Smooth muscle cell (in vitro differentiated cells): ENCODE measurements around the gene AKNAD1. TPM values are rescaled to one million over a fixed set of nuclear protein-coding genes. Genes with fewer than 3 reads are reported as not detected.
"Not testable (repeated sequence)": the region's sequence is repeated elsewhere in the genome, so short reads cannot be mapped to it uniquely, and the experiment has no call there.

Experiments used
- DNase-seq: peaks from one replicate; lab custom pipeline; 2025; ENCODE audit not compliant: unreplicated experiment; lab: John Stamatoyannopoulos, UW
- H2AFZ ChIP-seq: fragments of 200-600 bp; sonication (generic); 2 replicates; pipeline ENCODE4 v1.6.0; 2016; ENCODE audit warnings: antibody characterized with exemption, low read depth, mild to moderate bottlenecking
- H3F3A ChIP-seq: fragments of 200-600 bp; sonication (generic); 2 replicates; pipeline ENCODE4 v1.6.0; 2017; ENCODE audit warnings: antibody characterized with exemption, low read depth
- H3K27ac ChIP-seq: fragments of 200-600 bp; sonication (generic); 2 replicates; pipeline ENCODE4 v1.5.1; 2016; ENCODE audit warnings: low read depth, mild to moderate bottlenecking
- H3K27me3 ChIP-seq: fragments of 200-600 bp; sonication (generic); 2 replicates; pipeline ENCODE4 v1.6.1; 2016; ENCODE audit warnings: low read depth, mild to moderate bottlenecking
- H3K36me3 ChIP-seq: fragments of 200-600 bp; sonication (generic); 2 replicates; pipeline ENCODE4 v1.5.1; 2016; ENCODE audit warnings: low read depth
- H3K4me1 ChIP-seq: fragments of 200-600 bp; sonication (generic); 2 replicates; pipeline ENCODE4 v1.5.1; 2016; ENCODE audit warnings: low read depth
- H3K4me2 ChIP-seq: fragments of 200-600 bp; sonication (generic); 2 replicates; pipeline ENCODE4 v1.6.0; 2016; ENCODE audit warnings: mild to moderate bottlenecking
- H3K4me3 ChIP-seq: fragments of 200-600 bp; sonication (generic); 2 replicates; pipeline ENCODE4 v1.5.1; 2016; ENCODE audit warnings: mild to moderate bottlenecking
- H3K79me2 ChIP-seq: fragments of 200-600 bp; sonication (generic); 2 replicates; pipeline ENCODE4 v1.6.0; 2016; ENCODE audit warnings: low read depth, mild to moderate bottlenecking
- H3K9ac ChIP-seq: fragments of 200-600 bp; sonication (generic); 2 replicates; pipeline ENCODE4 v1.6.0; 2016; ENCODE audit warnings: low read depth
- H3K9me3 ChIP-seq: fragments of 200-600 bp; sonication (generic); replicated peaks from 2 replicates; pipeline ENCODE4 v1.5.1; 2016; ENCODE audit warnings: low read depth
- H4K20me1 ChIP-seq: fragments of 200-600 bp; sonication (generic); 2 replicates; pipeline ENCODE4 v1.6.0; 2016; ENCODE audit warnings: low read depth
- WGBS: methylation state at CpG from one replicate; pipeline ENCODE4 v1.1.7; 2016; ENCODE audit warnings: low lambda C conversion rate; 5-methylcytosine and 5-hydroxymethylcytosine counted together
- polyA plus RNA-seq: library from polyadenylated mRNA; unstranded; fragments of >200 nt; fragmentation: Nextera tagmentation; extraction: Ambion mirVana; gene quantifications from 2 replicates; pipeline ENCODE4 v1.2.1, GENCODE V29; 2016
- total RNA-seq: library from RNA; depleted of rRNA; stranded (reverse); fragments of >200 nt; gene quantifications from 2 replicates; pipeline ENCODE4 v1.2.3, GENCODE V29; 2014
- TF ChIP-seq, protein P1 (sequence below): fragments of 200-600 bp; sonication (generic); IDR thresholded peaks from 2 replicates; pipeline ENCODE4 v1.5.1; 2017; ENCODE audit warnings: borderline replicate concordance, mild to moderate bottlenecking, antibody characterized with exemption; ENCODE audit not compliant: insufficient read depth, poor library complexity, severe bottlenecking

The AKNAD1 gene
- total and polyA plus RNA-seq, 2 experiments from 2014 or later: 0.40 TPM; not detected in 1

DNA sequence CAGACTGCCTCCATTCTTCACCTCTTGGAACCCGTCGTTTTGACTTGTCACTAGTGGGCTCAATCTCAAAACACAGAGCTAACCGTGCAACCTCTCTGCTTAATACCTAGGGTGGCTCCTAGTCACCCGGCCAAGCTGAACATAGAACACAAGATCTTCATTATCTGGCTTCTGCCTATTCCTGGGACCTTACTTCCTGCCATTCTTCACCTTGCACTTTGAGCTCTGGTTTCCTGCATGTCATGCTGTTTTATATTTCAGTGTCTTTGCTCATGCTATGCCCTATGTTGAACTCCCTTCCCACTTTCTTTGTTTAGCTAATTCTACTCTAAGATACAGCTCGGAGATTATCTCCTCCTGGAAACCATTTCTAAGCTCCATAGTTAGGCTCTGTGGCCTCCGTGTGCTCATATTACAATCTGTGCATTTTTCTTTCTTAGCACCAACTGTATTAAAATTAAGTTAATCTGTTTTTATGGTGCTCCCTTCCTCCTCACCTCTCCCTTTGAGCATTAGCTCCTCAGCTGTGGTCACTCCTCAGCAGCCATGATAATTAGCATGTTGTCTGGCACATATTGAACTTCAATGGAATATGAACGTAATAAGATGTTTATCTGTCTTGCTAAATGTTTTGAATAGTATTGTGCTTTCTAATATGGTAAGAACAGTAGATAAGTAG lies 33.0 kb upstream of the AKNAD1 start:
- peaks cover 6% of the 10 kb centered on the region for H3K79me2 ChIP-seq
- WGBS: 90% methylated on average over 7 of the region's 7 CpGs
- no peak overlapping the region for H3K4me2 ChIP-seq

DNA sequence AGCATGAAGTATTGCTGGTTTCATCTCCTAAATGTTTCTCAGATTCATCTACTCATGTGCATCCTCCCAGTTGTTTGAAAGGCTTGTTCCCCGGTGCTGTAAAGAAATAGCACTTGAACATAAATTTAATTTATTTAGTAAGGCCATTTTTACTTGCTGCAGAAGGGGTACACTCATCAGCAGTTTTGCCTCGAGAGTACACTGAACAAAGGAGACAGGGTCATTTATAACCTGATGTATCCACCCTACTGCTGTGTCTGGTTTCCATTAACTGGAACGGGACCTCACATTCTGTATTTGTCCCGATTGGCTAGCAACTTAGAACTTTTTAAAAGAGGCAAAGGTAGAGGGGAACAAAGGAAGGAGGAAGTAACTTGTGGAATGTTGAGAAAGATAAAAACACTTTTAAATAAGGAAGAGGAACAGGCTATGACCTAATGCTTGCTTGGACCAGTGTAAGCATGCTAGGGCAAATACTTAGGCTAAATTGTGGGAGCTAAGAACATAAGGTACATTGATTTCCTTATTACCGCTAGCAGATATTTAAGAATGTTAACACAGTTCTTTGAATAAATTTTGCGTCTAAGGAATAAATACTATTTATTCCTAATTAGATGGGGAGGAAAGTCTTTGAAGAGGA lies 32.2 kb upstream of the AKNAD1 start:
- not testable (repeated sequence) for H3K79me2 ChIP-seq, H3K9me3 ChIP-seq, H3K36me3 ChIP-seq, H3K9ac ChIP-seq, H3K4me2 ChIP-seq, H3K27me3 ChIP-seq, H3K4me3 ChIP-seq, H3K27ac ChIP-seq, H3F3A ChIP-seq, DNase-seq, H3K4me1 ChIP-seq, H4K20me1 ChIP-seq, H2AFZ ChIP-seq
- WGBS: 93% methylated on average over 6 of the region's 6 CpGs

More for the DNA sequence above, 33.0 kb upstream of the AKNAD1 start:
- no peaks in the 10 kb centered on the region for H3K27me3 ChIP-seq
- H3K9ac ChIP-seq: no peak overlapping the region
- H3K36me3 ChIP-seq: no peaks in the 10 kb centered on the region
- TF ChIP-seq, protein P1, sequence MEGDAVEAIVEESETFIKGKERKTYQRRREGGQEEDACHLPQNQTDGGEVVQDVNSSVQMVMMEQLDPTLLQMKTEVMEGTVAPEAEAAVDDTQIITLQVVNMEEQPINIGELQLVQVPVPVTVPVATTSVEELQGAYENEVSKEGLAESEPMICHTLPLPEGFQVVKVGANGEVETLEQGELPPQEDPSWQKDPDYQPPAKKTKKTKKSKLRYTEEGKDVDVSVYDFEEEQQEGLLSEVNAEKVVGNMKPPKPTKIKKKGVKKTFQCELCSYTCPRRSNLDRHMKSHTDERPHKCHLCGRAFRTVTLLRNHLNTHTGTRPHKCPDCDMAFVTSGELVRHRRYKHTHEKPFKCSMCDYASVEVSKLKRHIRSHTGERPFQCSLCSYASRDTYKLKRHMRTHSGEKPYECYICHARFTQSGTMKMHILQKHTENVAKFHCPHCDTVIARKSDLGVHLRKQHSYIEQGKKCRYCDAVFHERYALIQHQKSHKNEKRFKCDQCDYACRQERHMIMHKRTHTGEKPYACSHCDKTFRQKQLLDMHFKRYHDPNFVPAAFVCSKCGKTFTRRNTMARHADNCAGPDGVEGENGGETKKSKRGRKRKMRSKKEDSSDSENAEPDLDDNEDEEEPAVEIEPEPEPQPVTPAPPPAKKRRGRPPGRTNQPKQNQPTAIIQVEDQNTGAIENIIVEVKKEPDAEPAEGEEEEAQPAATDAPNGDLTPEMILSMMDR: no peak
- no peaks in the 10 kb centered on the region for H3K4me1 ChIP-seq
- no peak overlapping the region for H3K4me3 ChIP-seq
- no peak for DNase-seq
- H3F3A ChIP-seq: no peaks in the 10 kb centered on the region
- H2AFZ ChIP-seq: no peak overlapping the region
- H3K27ac ChIP-seq: no peak overlapping the region
- no peaks in the 10 kb centered on the region for H3K9me3 ChIP-seq
- H4K20me1 ChIP-seq: peaks cover 3% of the 10 kb centered on the region

- H3K4me2 ChIP-seq: no peak overlapping the region
- H3K27ac ChIP-seq: no peak overlapping the region
- whole genome bisulfite sequencing: 98% methylated on average over 2 of the region's 2 CpGs
- DNase-seq: no peak
- H3K9ac ChIP-seq: no peak overlapping the region
- no peaks in the 10 kb centered on the region for H3K27me3 ChIP-seq
- TF ChIP-seq, protein P1: no peak
- no peaks in the 10 kb centered on the region for H3K4me1 ChIP-seq
- peaks cover 3% of the 10 kb centered on the region for H4K20me1 ChIP-seq
- H3K9me3 ChIP-seq: no peaks in the 10 kb centered on the region
- H3K4me3 ChIP-seq: no peak overlapping the region
- H3K79me2 ChIP-seq: peaks cover 4% of the 10 kb centered on the region
- no peaks in the 10 kb centered on the region for H3K36me3 ChIP-seq
- no peaks in the 10 kb centered on the region for H3F3A ChIP-seq
- H2AFZ ChIP-seq: no peak overlapping the region
Observed at GRCh38 chr1:108886292-108886691, 29.4 kb upstream of the AKNAD1 start.

GRCh38 chr1:108884968-108885367 lies 28.1 kb upstream of the AKNAD1 start:
- Histone ChIP-seq H3K9ac (no peak overlapping the region), H3F3A (no peaks in the 10 kb centered on the region), H3K27me3 (no peaks in the 10 kb centered on the region), H4K20me1 (peaks cover 6% of the 10 kb centered on the region), H3K27ac (no peak overlapping the region), H2AFZ (no peak overlapping the region), H3K4me1 (no peaks in the 10 kb centered on the region), H3K4me3 (no peak overlapping the region), H3K9me3 (no peaks in the 10 kb centered on the region), H3K36me3 (no peaks in the 10 kb centered on the region), H3K79me2 (no peaks in the 10 kb centered on the region), H3K4me2 (no peak overlapping the region)
- TF ChIP-seq, protein P1: no peak
- DNase-seq: no peak
